ENCODE results near the gene EIF4A3.
"Not testable (repeated sequence)": the region's sequence is repeated elsewhere in the genome, so short reads cannot be mapped to it uniquely, and the experiment has no call there.

EIF4A3 gene

GRCh38 chr17:80099291-80100034, 47.5 kb downstream of the EIF4A3 start:
- DNase-seq (ENCODE audit: insufficient read length, low spot score) (no peak), FAIRE-seq (no peak)
- no peak for TF ChIP-seq POLR2A (IDR thresholded peaks at IDR 0.05; ENCODE audit: low read depth, low read length)
- no peak for TF ChIP-seq SPI1 (IDR thresholded peaks at IDR 0.05; ENCODE audit: low read depth, low read length)
- TF ChIP-seq TAF1 (IDR thresholded peaks at IDR 0.05; ENCODE audit: low read depth, low read length): no peak
- TF ChIP-seq POLR2AphosphoS5 (IDR thresholded peaks at IDR 0.05; ENCODE audit: low read depth, low read length): no peak
- TF ChIP-seq PAX5 (IDR thresholded peaks at IDR 0.05; ENCODE audit: insufficient read depth, low read length, severe bottlenecking): no peak
- TF ChIP-seq POU2F2 (IDR thresholded peaks at IDR 0.05; ENCODE audit: low read depth, low read length): no peak

- FAIRE-seq (no peak), DNase-seq (ENCODE audit: insufficient read length, low spot score) (no peak)
- TF ChIP-seq TAF1 (IDR thresholded peaks at IDR 0.05; ENCODE audit: low read depth, low read length) (no peak), POLR2A (IDR thresholded peaks at IDR 0.05; ENCODE audit: low read depth, low read length) (no peak), PAX5 (IDR thresholded peaks at IDR 0.05; ENCODE audit: insufficient read depth, low read length, severe bottlenecking) (no peak), SPI1 (IDR thresholded peaks at IDR 0.05; ENCODE audit: low read depth, low read length) (no peak), POU2F2 (IDR thresholded peaks at IDR 0.05; ENCODE audit: low read depth, low read length) (no peak), POLR2AphosphoS5 (IDR thresholded peaks at IDR 0.05; ENCODE audit: low read depth, low read length) (no peak)
These were observed 48.9 kb downstream of the EIF4A3 start for GRCh38 chr17:80097844-80098691.

GRCh38 chr17:80097127-80097621, 49.8 kb downstream of the EIF4A3 start:
- DNase-seq (ENCODE audit: insufficient read length, low spot score) (no peak), FAIRE-seq (no peak)
- TF ChIP-seq SPI1 (IDR thresholded peaks at IDR 0.05; ENCODE audit: low read depth, low read length): no peak
- TF ChIP-seq PAX5 (IDR thresholded peaks at IDR 0.05; ENCODE audit: insufficient read depth, low read length, severe bottlenecking): no peak
- TF ChIP-seq POLR2AphosphoS5 (IDR thresholded peaks at IDR 0.05; ENCODE audit: low read depth, low read length): no peak
- no peak for TF ChIP-seq POU2F2 (IDR thresholded peaks at IDR 0.05; ENCODE audit: low read depth, low read length)

GRCh38 chr17:80096561-80097021, 50.3 kb downstream of the EIF4A3 start:
- TF ChIP-seq SPI1 (IDR thresholded peaks at IDR 0.05; ENCODE audit: low read depth, low read length) (no peak), TAF1 (IDR thresholded peaks at IDR 0.05; ENCODE audit: low read depth, low read length) (no peak), PAX5 (IDR thresholded peaks at IDR 0.05; ENCODE audit: insufficient read depth, low read length, severe bottlenecking) (no peak), POLR2AphosphoS5 (IDR thresholded peaks at IDR 0.05; ENCODE audit: low read depth, low read length) (no peak), POLR2A (IDR thresholded peaks at IDR 0.05; ENCODE audit: low read depth, low read length) (no peak), POU2F2 (IDR thresholded peaks at IDR 0.05; ENCODE audit: low read depth, low read length) (no peak)
- FAIRE-seq (no peak), DNase-seq (ENCODE audit: insufficient read length, low spot score) (no peak)

GRCh38 chr17:80095844-80096475, 51.0 kb downstream of the EIF4A3 start:
- DNase-seq (ENCODE audit: insufficient read length, low spot score): no peak
- FAIRE-seq: no peak
- TF ChIP-seq SPI1 (IDR thresholded peaks at IDR 0.05; ENCODE audit: low read depth, low read length) (no peak), POLR2A (IDR thresholded peaks at IDR 0.05; ENCODE audit: low read depth, low read length) (no peak), POU2F2 (IDR thresholded peaks at IDR 0.05; ENCODE audit: low read depth, low read length) (no peak), POLR2AphosphoS5 (IDR thresholded peaks at IDR 0.05; ENCODE audit: low read depth, low read length) (no peak), TAF1 (IDR thresholded peaks at IDR 0.05; ENCODE audit: low read depth, low read length) (no peak), PAX5 (IDR thresholded peaks at IDR 0.05; ENCODE audit: insufficient read depth, low read length, severe bottlenecking) (no peak)

GRCh38 chr17:80095038-80095843, 51.7 kb downstream of the EIF4A3 start:
- TF ChIP-seq TAF1 (IDR thresholded peaks at IDR 0.05; ENCODE audit: low read depth, low read length): no peak
- TF ChIP-seq SPI1 (IDR thresholded peaks at IDR 0.05; ENCODE audit: low read depth, low read length): no peak
- TF ChIP-seq PAX5 (IDR thresholded peaks at IDR 0.05; ENCODE audit: insufficient read depth, low read length, severe bottlenecking): no peak
- no peak for TF ChIP-seq POLR2A (IDR thresholded peaks at IDR 0.05; ENCODE audit: low read depth, low read length)
- TF ChIP-seq POLR2AphosphoS5 (IDR thresholded peaks at IDR 0.05; ENCODE audit: low read depth, low read length): no peak
- no peak for TF ChIP-seq POU2F2 (IDR thresholded peaks at IDR 0.05; ENCODE audit: low read depth, low read length)
- DNase-seq (ENCODE audit: insufficient read length, low spot score) (no peak), FAIRE-seq (no peak)

GRCh38 chr17:80092959-80093358, 54.0 kb downstream of the EIF4A3 start:
- FAIRE-seq: no peak
- TF ChIP-seq SPI1 (IDR thresholded peaks at IDR 0.05; ENCODE audit: low read depth, low read length) (no peak), PAX5 (IDR thresholded peaks at IDR 0.05; ENCODE audit: insufficient read depth, low read length, severe bottlenecking) (no peak), POLR2AphosphoS5 (IDR thresholded peaks at IDR 0.05; ENCODE audit: low read depth, low read length) (no peak), TAF1 (IDR thresholded peaks at IDR 0.05; ENCODE audit: low read depth, low read length) (no peak), POLR2A (IDR thresholded peaks at IDR 0.05; ENCODE audit: low read depth, low read length) (no peak), POU2F2 (IDR thresholded peaks at IDR 0.05; ENCODE audit: low read depth, low read length) (no peak)
- DNase-seq (ENCODE audit: insufficient read length, low spot score): no peak

GRCh38 chr17:80091376-80091775, 55.6 kb downstream of the EIF4A3 start:
- FAIRE-seq: no peak
- DNase-seq (ENCODE audit: insufficient read length, low spot score): no peak
- TF ChIP-seq POLR2A (IDR thresholded peaks at IDR 0.05; ENCODE audit: low read depth, low read length) (no peak), PAX5 (IDR thresholded peaks at IDR 0.05; ENCODE audit: insufficient read depth, low read length, severe bottlenecking) (no peak), POU2F2 (IDR thresholded peaks at IDR 0.05; ENCODE audit: low read depth, low read length) (no peak), POLR2AphosphoS5 (IDR thresholded peaks at IDR 0.05; ENCODE audit: low read depth, low read length) (no peak), SPI1 (IDR thresholded peaks at IDR 0.05; ENCODE audit: low read depth, low read length) (no peak), TAF1 (IDR thresholded peaks at IDR 0.05; ENCODE audit: low read depth, low read length) (no peak)

GRCh38 chr17:80090164-80090563, 56.8 kb downstream of the EIF4A3 start:
- DNase-seq (ENCODE audit: insufficient read length, low spot score); FAIRE-seq: not testable (repeated sequence)
